GM12892 (cell line): Measurements from ENCODE around the gene LAMA2.

Experiments
- POLR2AphosphoS5 ChIP-seq: IDR thresholded peaks from 2 replicates; pipeline ENCODE4 v1.6.1; 2011; ENCODE audit warnings: low read depth, low read length, control low read depth
- TAF1 ChIP-seq: IDR thresholded peaks from 2 replicates; pipeline ENCODE4 v1.6.1; 2011; ENCODE audit warnings: low read depth, mild to moderate bottlenecking, control low read depth, low read length, borderline replicate concordance

- TF ChIP-seq TAF1 (no peak), POLR2AphosphoS5 (no peak)
Observed at GRCh38 chr6:129133770-129134192, 250.8 kb downstream of the LAMA2 start.
